Retina (tissue), 1 donor: ENCODE measurements around the gene FTH1.
A peak's percentile ranks its signal among the peaks of the same experiment; 100 is the strongest.
"Not testable (repeated sequence)": the region's sequence is repeated elsewhere in the genome, so short reads cannot be mapped to it uniquely, and the experiment has no call there.

Experiments used
- DNase-seq: peaks from one replicate; pipeline ENCODE4 v3.0.0-alpha.2; 2016

FTH1 gene

DNA sequence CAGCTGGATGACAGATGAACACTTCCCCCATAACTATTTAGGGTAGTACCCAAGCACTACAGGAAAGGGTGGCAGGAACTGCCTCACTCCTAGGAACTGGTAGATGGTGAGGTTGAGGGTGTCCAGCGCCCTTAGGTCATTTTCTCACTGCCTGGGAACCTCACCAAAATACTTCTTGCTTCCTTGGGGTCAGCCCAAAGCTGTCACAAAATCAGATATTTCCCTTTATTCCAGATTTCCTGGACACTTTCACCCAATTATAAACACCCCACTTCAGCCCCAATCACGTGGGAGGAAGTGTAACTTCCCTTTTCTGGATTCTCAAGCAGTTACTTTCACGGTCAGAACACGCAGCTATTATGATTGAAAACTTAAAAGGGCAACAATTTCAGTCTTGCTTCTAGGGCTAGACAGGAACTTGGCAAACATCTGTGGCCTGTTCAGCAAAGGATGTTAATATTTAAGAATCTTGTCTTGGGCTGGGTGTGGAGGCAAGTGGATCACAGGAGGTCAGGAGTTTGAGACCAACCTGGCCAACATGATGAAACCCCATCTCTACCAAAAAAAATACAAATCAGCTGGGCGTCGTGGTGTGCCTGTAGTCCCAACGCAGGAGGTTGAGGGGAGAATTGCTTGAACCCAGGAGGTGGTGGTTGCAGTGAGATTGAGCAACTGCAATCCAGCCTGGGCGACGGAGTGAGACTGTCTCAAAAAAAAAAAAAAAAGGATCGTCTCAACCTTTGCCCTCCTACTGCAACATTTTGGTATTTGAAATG is 4.0 kb downstream of the FTH1 start:
- no peak for DNase-seq

DNA sequence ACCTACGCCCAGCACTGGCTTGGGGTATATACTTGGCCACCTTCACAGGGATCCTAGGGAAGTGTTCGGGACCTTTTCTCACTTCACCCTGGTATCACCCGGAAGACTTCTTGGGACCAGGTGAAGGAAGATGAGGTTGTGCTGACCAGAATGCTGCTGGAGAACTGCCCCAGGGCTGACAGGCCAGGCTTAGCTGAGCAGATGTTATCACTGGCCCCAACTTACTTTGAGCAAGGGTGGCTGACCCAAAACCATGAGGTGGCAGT is 4.5 kb downstream of the FTH1 start:
- no peak for DNase-seq

DNA sequence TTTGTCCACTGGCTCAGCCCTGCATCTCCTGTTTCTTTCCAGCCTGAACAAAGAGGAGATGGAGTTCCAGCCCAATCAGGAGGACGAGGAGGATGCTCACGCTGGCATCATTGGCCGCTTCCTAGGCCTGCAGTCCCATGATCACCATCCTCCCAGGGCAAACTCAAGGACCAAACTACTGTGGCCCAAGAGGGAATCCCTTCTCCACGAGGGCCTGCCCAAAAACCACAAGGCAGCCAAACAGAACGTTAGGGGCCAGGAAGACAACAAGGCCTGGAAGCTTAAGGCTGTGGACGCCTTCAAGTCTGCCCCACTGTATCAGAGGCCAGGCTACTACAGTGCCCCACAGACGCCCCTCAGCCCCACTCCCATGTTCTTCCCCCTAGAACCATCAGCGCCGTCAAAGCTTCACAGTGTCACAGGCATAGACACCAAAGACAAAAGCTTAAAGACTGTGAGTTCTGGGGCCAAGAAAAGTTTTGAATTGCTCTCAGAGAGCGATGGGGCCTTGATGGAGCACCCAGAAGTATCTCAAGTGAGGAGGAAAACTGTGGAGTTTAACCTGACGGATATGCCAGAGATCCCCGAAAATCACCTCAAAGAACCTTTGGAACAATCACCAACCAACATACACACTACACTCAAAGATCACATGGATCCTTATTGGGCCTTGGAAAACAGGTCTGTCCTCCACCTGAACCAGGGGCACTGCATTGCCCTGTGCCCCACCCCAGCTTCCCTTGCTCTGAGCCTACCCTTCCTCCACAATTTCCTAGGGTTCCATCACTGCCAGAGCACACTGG is 5.0 kb downstream of the FTH1 start:
- DNase-seq = no peak

DNA sequence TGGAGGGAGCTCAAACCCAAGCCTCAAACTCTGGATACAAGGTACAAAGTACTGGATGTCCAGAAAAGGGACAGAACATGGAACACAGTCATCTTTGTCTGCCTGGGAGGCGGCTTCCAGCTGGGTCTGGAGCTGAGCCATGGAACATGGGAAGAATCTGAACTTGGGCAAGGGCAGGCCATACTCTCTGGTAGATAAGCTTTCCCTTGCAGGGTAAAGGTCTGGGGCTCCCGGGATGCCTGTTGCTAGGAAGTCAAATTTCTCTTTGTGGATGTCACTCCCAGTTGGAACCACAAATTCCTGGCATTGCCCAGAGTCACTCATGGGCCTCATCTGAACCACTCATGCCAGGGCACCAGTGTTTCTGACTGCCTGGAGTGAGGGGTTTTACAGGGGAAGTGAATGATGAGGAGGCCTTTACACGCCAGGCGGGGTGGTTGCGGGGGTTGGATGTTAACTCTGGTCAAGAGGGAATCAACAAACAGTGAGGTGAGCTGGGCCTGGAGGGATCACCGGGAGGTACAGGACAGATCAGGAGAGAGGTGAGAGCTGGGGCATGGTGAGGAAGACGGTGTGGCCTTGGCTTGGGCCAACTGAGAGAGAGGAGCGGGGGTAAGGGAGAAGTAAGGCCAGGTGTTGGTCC is 5.7 kb downstream of the FTH1 start:
- no peak for DNase-seq

DNA sequence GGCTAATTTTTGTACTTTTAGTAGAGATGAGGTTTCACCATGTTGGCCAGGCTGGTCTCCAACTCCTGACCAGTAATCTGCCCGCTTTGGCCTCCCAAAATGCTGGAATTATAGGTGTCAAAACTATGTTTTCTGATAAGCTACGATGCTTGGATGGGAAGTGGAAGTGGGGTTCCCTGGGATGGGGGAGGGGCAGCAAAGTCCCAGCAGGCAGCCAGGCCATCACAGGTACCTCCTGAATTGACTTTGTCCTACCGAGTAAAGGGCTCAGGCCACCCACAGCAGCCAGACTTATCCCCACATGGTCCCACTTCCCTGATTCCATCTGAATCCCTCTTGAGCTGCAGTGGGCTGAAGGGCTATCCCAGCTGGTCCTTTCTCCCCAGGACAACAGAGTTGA is 6.9 kb downstream of the FTH1 start:
- no peak for DNase-seq

DNA sequence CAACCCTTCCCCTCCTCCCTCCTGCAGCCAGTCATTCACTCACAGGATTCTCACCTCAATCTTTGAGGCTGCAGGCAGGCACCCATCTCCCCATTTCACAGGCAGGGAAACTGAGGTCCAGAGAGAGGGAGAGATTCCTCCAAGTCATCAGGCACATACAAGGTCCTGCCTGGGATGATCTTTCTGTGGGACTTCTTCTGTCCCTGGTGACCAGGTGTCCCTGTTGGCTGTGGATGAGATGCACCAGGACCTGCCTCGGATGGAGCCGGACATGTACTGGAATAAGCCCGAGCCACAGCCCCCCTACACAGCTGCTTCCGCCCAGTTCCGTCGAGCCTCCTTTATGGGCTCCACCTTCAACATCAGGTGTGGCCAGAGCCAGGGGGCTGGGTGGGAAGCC is 7.8 kb downstream of the FTH1 start:
- DNase-seq = no peak

DNA sequence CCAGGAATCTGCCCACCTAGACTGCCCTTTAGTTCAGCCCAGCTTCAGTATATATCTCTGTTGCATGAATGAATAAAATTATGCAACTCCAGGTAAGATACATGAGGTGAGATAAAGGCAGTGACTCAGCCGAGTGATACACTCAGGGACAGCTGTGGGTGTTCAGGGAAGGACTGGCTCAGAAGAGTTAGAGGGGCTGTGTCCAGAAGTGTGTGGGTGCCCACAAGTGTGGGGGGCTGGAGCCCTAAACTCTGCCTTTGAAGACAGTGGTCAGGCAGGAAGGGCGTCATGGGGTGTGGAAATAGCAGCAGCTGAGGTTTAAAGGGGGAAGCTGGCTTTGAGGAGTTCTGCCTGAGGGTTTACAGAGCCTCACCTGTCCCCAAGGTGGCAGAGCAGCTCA is 8.3 kb downstream of the FTH1 start:
- no peak for DNase-seq

DNA sequence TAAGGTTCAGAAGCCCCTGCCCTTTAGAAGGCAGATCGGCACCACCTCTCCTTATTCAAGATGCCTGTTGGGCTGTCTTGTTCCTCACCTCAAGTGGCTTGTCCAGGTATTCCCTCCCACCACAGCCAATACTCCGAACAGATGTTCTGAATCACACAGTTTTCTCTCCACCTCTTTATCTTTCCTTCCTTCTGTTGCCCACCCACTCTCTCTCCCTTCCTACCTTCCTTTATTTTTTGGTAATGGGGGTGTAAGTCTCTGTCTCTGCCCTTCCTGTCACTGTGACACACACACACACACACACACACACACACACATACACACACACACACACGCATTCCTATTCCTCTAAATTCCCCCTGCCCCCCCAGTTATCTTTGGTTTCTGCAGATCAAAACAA is 8.8 kb downstream of the FTH1 start:
- DNase-seq = no peak

DNA sequence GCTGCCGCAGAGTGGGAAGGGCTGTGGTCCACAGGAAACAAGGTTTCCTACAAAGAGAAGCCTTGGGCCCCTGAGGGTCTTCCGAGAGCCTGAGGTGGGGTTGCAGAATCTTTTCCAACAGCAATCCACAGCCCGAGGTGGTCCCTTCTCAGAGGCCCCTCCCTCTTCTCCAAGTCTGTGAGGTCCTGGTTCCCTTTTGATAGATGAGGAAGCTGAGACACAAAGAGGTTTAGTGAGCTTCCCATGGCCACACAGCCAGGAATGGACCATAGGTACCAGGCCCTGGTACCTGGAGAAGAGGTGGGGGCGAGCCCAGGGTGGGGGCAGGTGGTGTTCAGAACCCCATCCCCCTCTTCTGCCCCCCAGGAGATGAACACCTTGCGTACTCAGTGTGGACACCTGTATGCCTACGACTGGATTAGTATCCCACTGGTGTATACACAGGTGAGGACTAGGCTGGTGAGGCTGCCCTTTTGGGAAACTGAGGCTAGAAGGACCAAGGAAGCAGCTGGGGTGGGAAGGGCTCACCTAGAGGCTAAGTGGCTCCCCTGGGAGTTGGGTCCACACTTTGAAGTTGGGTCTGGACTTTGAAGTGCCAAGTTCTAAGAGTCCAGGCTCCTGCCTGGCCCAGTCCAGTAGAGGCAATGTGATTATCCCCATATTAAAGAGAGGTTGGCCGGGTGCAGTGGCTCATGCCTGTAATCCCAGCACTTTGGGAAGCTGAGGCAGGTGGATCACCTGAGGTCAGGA is 10.2 kb downstream of the FTH1 start:
- DNase-seq = no peak

DNA sequence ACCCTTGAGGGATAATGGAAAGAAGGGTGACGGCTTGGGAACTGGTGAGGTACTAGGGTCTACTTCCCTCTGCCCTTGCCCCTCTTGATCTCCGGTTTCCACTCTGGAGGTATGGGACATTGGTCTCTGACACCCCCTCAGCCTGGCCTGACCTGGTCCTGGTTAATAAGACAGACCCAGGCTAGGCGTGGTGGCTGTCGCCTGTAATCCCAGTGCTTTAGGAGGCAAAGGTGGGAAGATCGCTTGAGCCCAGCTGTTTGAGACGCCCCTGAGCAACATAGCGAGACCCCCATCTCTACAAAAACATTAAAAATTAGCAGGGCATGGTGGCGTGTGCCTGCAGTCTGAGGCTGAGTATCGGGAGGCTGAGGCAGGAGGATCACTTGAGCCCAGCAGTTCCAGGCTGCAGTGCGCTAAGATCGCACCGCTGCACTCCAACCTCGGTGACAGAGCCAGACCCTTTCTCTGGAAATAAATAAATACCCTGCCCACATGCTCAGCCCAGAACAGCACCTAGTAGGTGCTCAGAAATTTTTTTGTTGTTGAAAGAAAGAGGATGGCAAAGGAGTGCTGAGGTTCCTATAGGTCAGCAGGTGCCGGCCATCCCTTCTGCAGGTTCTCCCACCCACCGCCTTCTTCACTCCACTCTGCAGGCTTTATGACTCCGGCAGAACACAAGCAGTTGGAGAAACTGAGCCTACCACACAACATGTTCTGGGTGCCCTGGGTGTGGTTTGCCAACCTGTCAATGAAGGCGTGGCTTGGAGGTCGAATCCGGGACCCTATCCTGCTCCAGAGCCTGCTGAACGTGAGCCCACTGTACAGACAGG is 11.0 kb downstream of the FTH1 start:
- DNase-seq = peak; percentile 5

DNA sequence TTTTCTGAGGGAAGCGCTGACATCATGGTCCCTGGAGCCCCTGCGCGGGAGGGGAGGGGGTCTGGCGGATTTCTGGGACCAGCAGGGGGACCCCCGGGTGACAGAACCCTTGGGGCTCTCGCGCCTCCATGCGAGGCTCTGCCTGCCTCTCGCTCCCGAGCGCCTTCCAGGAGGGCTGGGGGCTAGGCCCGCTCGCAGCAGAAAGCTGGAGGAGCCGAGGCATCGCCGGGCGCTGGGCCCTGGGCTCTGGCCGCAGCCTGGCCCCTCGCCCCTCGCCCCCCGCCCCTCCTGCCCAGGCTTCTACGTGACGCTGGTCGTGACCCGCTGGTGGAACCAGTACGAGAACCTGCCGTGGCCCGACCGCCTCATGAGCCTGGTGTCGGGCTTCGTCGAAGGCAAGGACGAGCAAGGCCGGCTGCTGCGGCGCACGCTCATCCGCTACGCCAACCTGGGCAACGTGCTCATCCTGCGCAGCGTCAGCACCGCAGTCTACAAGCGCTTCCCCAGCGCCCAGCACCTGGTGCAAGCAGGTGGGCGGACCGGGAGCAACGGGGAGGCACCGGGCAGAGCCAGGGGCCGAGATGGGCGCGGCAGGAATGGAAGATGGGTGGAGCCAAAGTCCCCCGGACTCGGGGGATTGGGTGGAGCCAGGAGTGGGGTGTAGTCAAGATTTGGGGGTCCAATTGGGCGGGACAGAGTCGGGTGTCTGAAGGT is 11.9 kb downstream of the FTH1 start:
- DNase-seq = peak; percentile 61

DNA sequence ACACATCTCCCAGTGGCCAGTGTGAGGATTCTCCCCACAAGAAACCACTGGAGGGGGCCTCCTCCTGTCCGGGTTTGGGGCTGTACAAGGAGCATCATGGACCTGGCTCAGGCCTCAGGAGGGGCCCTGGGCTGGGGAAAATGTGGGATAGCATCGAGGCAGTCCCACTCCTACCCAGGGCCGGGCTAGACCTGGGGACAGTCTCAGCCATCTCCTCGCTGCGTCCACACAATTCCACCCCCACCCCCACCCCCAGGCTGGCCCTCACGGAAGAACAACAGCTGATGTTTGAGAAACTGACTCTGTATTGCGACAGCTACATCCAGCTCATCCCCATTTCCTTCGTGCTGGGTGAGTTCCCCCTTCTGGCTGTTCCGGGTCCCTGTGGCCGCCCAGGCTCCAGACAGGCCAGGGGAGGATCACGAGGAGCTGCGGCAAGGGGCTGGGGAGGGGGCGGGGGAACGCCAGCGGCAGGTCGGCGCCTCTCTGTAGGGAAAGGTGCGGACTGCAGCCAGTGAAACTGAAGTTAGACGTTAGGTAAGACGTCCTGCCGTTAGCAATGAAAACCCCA is 12.5 kb downstream of the FTH1 start:
- DNase-seq = peak; percentile 65

DNA sequence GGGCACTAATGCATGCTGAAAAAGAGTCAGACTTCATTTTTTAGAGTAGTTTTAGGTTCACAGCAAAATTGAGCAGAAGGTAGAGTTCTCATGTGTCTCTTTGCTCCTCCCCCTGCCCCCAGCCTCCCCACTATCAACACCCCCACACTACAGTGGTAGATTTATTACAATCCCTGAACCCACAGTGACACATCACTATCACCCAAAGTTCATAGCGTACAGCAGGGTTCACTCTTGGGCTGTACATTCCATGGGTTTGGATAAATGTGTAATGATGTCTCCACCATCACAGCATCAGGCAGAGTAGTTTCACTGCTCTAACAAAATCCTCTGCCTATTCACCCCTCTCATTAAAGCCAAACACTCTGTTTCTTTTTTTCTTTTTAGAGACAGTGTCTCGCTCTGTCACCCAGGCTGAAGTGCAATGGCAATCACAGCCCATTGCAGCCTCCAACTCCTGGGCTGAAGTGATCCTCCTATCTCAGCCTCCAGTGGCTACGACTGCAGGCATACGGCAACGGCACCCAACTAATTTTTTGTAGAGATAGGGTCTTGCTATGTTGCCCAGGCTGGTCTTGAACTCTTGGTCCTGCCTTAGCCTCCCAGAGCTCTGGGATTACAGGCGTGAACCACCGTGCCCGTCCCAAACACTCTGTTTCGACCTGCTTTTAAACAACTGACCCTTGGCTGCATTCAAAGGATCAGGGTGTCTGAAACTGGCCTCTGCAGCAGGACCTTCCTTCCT is 13.2 kb downstream of the FTH1 start:
- DNase-seq = no peak

DNA sequence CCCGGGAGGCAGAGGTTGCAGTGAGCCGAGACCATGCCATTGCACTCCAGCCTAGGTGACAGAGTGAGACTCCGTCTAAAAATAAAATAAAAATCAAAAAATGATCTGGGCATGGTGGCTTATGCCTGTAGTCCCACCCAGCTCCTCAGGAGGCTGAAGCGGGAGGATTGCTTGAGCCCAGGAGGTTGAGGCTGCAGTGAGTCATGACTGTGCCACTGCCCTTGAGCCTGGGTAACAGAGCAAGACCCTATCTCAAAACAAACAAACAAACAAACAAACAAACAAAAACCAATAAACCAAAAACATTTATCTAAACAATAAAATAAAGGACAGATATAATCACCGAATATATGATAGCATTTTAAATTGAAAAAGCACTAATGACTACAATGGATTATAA is 13.8 kb downstream of the FTH1 start:
- not testable (repeated sequence) for DNase-seq

DNA sequence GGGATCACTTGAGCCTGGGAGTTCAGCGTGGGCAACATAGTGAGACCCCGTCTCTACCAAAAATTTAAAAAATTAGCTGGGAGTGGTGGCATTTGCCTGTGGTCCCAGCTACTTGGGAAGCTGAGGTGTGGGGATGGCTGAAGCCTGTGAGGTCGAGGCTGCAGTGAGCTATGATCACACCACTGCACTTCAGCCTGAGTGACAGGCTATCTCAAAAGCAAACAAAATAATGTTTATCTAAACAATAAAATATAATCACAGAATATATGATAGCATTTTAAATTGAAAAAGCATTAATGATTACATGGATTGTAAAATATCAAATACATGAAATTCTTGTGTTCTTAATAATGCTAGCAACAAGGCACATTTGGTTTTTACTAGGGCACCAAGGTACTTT is 14.6 kb downstream of the FTH1 start:
- DNase-seq = no peak

DNA sequence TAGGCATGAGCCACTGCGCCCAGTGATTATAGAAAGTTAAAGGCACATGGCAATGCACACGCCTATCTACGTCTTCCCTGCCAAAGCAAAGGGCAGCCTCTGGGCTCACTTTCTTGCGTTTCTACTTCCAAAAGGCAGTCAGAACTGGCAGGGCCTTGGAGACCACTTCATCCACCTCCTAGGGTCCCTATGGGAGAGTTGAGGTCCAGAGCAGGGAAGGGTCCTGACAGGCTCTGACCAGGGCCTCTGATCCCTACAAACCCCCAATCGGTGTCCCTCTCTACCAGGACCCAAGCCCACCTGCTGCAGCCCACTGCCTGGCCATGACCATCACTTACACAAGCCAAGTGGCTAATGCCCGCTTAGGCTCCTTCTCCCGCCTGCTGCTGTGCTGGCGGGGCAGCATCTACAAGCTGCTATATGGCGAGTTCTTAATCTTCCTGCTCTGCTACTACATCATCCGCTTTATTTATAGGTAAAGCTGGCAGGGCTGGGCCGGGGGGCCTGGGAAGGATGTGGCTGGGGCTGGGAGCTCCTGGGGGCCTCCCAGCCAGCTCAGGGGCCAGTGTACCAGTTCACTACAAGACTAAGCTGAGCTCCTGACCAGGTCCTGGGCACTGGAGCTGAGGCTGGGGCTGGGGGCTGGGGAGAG is 15.8 kb downstream of the FTH1 start:
- DNase-seq = no peak

DNA sequence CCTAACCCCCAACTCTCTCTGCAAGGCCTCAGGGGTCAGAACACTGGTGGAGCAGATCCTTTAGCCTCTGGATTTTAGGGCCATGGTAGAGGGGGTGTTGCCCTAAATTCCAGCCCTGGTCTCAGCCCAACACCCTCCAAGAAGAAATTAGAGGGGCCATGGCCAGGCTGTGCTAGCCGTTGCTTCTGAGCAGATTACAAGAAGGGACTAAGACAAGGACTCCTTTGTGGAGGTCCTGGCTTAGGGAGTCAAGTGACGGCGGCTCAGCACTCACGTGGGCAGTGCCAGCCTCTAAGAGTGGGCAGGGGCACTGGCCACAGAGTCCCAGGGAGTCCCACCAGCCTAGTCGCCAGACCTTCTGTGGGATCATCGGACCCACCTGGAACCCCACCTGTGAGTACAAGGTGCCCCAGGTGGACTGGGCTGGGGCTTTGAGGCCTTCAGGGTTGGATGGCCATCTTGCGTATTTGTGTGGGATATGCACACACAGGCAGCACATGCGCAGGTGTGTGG is 17.3 kb downstream of the FTH1 start, which contains the start of gene BEST1:
Gene BEST1, plus strand, starts transcription at position 317 of the 513 bp plus-strand sequence. CDS start 1,456 bp downstream, outside the sequence.
- DNase-seq = no peak

DNA sequence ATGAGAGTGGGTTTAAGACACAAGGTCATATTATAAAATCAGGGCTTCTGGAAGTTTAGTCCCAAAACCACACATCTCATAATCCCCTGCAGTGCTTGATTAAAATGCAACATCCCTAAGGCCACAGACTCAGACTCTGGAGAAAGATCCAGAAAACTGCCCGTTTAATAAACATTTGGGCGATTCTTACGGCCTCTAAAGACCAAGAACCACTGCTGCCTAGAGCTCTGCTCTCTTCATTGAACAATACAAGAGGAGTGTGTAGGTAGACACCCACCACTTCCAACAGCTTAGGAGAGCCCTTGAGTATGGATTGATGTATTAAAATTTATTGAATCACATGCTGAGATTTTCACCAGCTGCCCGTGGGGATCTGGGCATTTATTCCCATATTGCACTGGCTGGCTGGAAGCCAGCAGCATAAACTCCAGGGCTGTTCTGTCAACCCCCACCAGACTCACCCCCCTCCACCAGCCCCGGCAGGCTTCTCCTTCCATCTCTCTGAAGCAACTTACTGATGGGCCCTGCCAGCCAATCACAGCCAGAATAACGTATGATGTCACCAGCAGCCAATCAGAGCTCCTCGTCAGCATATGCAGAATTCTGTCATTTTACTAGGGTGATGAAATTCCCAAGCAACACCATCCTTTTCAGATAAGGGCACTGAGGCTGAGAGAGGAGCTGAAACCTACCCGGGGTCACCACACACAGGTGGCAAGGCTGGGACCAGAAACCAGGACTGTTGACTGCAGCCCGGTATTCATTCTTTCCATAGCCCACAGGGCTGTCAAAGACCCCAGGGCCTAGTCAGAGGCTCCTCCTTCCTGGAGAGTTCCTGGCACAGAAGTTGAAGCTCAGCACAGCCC is 18.0 kb downstream of the FTH1 start:
- peak; percentile 86 for DNase-seq

DNA sequence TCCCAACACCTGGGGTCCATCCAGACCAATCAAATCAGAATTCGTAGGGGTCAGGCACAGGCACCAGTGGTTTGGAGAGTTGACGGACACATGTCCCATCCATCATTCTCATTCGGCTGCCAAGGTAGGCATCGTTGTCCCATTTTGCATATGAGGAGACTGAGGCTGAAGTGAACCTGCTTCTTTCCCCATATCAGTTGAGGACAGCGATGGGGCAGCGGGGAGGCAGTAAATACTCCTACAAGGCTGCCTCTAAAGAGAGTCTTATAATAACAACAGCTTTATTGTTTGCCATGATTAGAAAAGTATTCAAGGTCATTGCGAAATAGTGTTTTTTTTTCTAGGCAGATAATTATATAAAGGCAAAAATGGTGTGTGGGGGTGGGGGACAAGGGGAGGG is 18.9 kb downstream of the FTH1 start:
- DNase-seq = no peak
